ENCODE measurements around the gene RAB1B.

GRCh38 chr11:66225066-66225465, 43.4 kb upstream of the RAB1B start:
- TF ChIP-seq CTCF (conservative IDR thresholded peaks at IDR 0.05) (no peak), ZFX (IDR thresholded peaks at IDR 0.05) (no peak)
